ENCODE measurements around the gene CAPN9.

DNA sequence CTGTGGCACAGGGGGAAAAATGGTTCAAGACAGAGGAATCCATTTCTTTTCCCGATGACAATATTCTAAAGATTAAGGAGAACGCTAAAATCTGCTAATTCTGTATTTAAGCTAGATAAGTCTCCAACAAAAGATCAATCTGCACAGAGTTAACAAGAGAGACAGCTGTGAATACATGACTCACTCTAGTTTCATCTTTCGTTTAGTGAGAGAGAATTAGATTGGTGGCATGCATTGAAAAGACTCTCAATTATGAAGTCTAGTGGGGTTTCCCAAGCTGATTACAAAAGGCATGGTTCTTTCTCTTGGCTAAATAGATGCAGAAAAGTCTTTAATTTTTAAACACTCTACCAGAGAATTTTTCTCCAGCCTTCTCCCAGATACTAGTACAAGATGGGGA lies 34.4 kb downstream of the CAPN9 start:
- TF ChIP-seq EZH2phosphoT487 (IDR thresholded peaks at IDR 0.05; ENCODE audit: borderline replicate concordance, low read length): no peak
- TF ChIP-seq, protein P1, sequence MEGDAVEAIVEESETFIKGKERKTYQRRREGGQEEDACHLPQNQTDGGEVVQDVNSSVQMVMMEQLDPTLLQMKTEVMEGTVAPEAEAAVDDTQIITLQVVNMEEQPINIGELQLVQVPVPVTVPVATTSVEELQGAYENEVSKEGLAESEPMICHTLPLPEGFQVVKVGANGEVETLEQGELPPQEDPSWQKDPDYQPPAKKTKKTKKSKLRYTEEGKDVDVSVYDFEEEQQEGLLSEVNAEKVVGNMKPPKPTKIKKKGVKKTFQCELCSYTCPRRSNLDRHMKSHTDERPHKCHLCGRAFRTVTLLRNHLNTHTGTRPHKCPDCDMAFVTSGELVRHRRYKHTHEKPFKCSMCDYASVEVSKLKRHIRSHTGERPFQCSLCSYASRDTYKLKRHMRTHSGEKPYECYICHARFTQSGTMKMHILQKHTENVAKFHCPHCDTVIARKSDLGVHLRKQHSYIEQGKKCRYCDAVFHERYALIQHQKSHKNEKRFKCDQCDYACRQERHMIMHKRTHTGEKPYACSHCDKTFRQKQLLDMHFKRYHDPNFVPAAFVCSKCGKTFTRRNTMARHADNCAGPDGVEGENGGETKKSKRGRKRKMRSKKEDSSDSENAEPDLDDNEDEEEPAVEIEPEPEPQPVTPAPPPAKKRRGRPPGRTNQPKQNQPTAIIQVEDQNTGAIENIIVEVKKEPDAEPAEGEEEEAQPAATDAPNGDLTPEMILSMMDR (IDR thresholded peaks at IDR 0.05; ENCODE audit: low read depth, low read length, poor library complexity, severe bottlenecking): no peak
